Thymus (tissue), 11 donors: Measurements from ENCODE around the gene KLF12. TPM values are rescaled to one million over a fixed set of nuclear protein-coding genes. Genes with fewer than 3 reads are reported as not detected.

Experiments used
- DNase-seq, 9 donors: peaks; one replicate each; pipeline ENCODE4 v3.0.0-alpha.2; 2013; ENCODE audit warnings: low spot score in 9 of 9, low read depth in 6 of 9, missing footprints in 1 of 9
- H3K27ac ChIP-seq, 2 donors: one replicate each; pipeline ENCODE4 v1.5.1; 2013; ENCODE audit warnings: control low read depth in 1 of 2, low read depth in 1 of 2, low read length in 1 of 2, mild to moderate bottlenecking in 1 of 2, moderate library complexity in 1 of 2
- H3K27me3 ChIP-seq, 2 donors: one replicate each; pipeline ENCODE4 v1.5.1; 2013; ENCODE audit warnings: low read length in 1 of 2; ENCODE audit not compliant: control insufficient read depth in 2 of 2, insufficient read depth in 1 of 2
- H3K36me3 ChIP-seq, 2 donors: one replicate each; pipeline ENCODE4 v1.5.1; 2013; ENCODE audit warnings: low read length in 1 of 2, mild to moderate bottlenecking in 1 of 2, moderate library complexity in 1 of 2; ENCODE audit not compliant: control insufficient read depth in 2 of 2, insufficient read depth in 2 of 2
- H3K4me1 ChIP-seq, 2 donors: one replicate each; pipeline ENCODE4 v1.5.1; 2013; ENCODE audit warnings: low read length in 2 of 2; ENCODE audit not compliant: control insufficient read depth in 2 of 2, insufficient read depth in 2 of 2
- H3K4me3 ChIP-seq, 2 donors: one replicate each; pipeline ENCODE4 v1.5.1; 2013; ENCODE audit warnings: low read length in 2 of 2, control low read depth in 1 of 2, mild to moderate bottlenecking in 1 of 2
- H3K9me3 ChIP-seq, 2 donors: one replicate each; pipeline ENCODE4 v1.5.1; 2013; ENCODE audit warnings: low read length in 1 of 2, mild to moderate bottlenecking in 1 of 2; ENCODE audit not compliant: control insufficient read depth in 2 of 2, insufficient read depth in 1 of 2
- WGBS: extraction: QIAGEN DNeasy Blood & Tissue Kit; methylation state at CpG from one replicate; pipeline ENCODE4 v1.1.7; 2013; 5-methylcytosine and 5-hydroxymethylcytosine counted together
- polyA plus RNA-seq: library from polyadenylated mRNA; stranded (reverse); fragments of 200-250 nt; gene quantifications from one replicate; pipeline ENCODE4 v1.2.3, GENCODE V29; 2013
- total RNA-seq: library from RNA; stranded (reverse); fragments of 120-200 nt; gene quantifications from one replicate; pipeline ENCODE4 v1.2.4, GENCODE V29; 2013
- donor health status: healthy.

Gene KLF12
- total and polyA plus RNA-seq, 2 donors: 4.3 to 15.8 TPM

GRCh38 chr13:74111399-74111798 is 22.8 kb downstream of the KLF12 start:
- Histone ChIP-seq H3K27ac (no peak overlapping the region), H3K4me1 (no peaks in the 10 kb centered on the region), H3K27me3 (no peaks in the 10 kb centered on the region), H3K9me3 (no peaks in the 10 kb centered on the region), H3K4me3 (no peak overlapping the region), H3K36me3 (no peaks in the 10 kb centered on the region)
- DNase-seq: no peak

- no peak overlapping the region for H3K27ac ChIP-seq
- no peaks in the 10 kb centered on the region for H3K9me3 ChIP-seq
- no peak overlapping the region for H3K4me3 ChIP-seq
- DNase-seq: no peak
- 94% methylated on average over 4 of the region's 4 CpGs for WGBS
- no peaks in the 10 kb centered on the region for H3K27me3 ChIP-seq
- no peaks in the 10 kb centered on the region for H3K4me1 ChIP-seq
- H3K36me3 ChIP-seq: no peaks in the 10 kb centered on the region
These were observed 24.2 kb downstream of the KLF12 start for GRCh38 chr13:74110053-74110452.

GRCh38 chr13:74107598-74107997 is 26.6 kb downstream of the KLF12 start:
- H3K27me3 ChIP-seq: no peaks in the 10 kb centered on the region
- no peak for DNase-seq
- no peak overlapping the region for H3K4me3 ChIP-seq
- no peaks in the 10 kb centered on the region for H3K4me1 ChIP-seq
- no peak overlapping the region for H3K27ac ChIP-seq
- WGBS: over 99% methylated on average over 3 of the region's 3 CpGs
- H3K9me3 ChIP-seq: peaks cover 0 to under 1% of the 10 kb centered on the region in 2 donors
- H3K36me3 ChIP-seq: no peaks in the 10 kb centered on the region

- no peak for DNase-seq
- no peak overlapping the region for H3K27ac ChIP-seq
- peaks cover 0 to 7% of the 10 kb centered on the region in 2 donors for H3K9me3 ChIP-seq
- H3K36me3 ChIP-seq: peaks cover 0 to 4% of the 10 kb centered on the region in 2 donors
- no peaks in the 10 kb centered on the region for H3K4me1 ChIP-seq
- no peak overlapping the region for H3K4me3 ChIP-seq
- no peaks in the 10 kb centered on the region for H3K27me3 ChIP-seq
These were observed 28.3 kb downstream of the KLF12 start for GRCh38 chr13:74105871-74106270.

DNA sequence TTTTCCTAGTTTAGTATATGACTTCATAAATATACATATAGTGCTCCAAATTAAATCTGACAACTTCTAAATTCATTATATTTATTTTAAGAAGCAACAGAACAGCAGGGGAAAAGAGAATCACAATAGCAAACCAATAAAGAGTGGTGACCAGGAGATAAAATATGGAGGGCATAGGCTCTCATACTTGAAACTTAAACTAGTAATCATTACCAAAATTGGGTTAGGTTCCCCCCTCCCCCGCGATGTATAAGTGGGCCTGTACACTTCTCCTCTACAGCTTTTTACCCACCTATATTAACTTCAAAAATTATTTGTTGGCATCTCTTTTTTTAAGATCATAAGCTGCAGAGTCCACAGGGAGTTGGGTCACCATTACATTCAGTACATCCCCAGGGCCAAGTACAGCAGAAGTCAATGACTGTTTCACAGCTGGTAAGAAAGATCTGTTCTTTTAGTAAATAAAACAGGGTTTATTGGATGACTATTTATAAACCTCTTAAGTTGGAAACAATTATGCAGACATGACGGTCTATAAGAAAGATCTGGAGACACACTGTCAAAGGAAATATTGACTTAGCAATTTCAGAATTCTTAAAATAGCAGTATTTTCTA is 29.4 kb downstream of the KLF12 start:
- H3K27me3 ChIP-seq: no peaks in the 10 kb centered on the region
- no peak for DNase-seq
- peaks cover 0 to 4% of the 10 kb centered on the region in 2 donors for H3K36me3 ChIP-seq
- H3K9me3 ChIP-seq: peaks cover 0 to 7% of the 10 kb centered on the region in 2 donors
- no peak overlapping the region for H3K27ac ChIP-seq
- WGBS: 97% methylated on average over 3 of the region's 3 CpGs
- no peak overlapping the region for H3K4me3 ChIP-seq
- peaks cover 0 to 6% of the 10 kb centered on the region in 2 donors for H3K4me1 ChIP-seq

DNA sequence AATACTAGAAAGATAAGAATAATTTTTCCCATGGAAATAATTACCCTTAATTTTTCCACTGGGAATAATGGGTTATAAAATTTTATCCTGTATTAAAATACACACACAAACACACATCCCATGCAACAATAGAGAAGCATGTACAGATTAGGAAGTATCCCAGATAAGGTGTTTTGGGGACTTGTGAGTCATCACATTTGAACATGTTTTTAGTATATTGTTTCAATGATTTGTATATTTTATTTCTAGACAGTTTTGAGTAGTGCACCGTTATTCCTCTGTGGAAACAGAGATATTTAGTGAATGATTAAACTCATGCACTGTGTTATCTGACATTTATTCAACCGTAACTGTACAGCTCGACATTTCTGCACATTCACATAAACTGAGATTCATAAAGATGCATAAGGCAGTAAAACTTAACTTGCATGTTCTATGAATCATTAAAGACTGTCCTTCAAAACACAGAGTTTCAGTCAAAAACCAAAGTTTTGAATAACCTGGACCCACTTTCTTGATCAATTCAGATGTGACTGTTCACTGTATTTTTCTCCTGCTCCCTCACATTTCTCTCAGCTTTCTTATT is 30.1 kb downstream of the KLF12 start:
- H3K27me3 ChIP-seq: no peaks in the 10 kb centered on the region
- 95% methylated on average over 3 of the region's 3 CpGs for WGBS
- H3K36me3 ChIP-seq: peaks cover 0 to 4% of the 10 kb centered on the region in 2 donors
- peaks cover 0 to 7% of the 10 kb centered on the region in 2 donors for H3K9me3 ChIP-seq
- DNase-seq: no peak
- H3K4me1 ChIP-seq: peaks cover 0 to 6% of the 10 kb centered on the region in 2 donors
- no peak overlapping the region for H3K27ac ChIP-seq
- H3K4me3 ChIP-seq: no peak overlapping the region

DNA sequence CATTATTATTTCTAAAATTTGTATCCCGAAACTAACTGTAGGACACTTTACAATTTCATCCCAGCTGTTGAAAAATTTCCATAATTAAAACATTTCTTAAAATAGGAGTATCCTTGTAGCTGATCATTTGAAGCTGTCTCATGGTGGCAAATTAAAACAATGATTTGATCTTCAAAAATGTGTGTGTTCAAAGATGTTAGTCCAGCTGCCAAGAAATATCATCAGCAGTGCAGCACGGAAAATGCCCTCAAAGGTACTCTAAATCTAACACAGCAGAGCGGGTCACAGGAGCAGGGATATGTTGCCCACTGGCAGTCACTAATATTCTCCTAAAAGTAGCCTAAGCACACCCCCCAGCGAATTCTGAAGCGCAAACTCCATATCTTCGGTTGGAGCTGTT is 31.0 kb downstream of the KLF12 start:
- Histone ChIP-seq H3K27ac (no peak overlapping the region), H3K36me3 (peaks cover 0 to 4% of the 10 kb centered on the region in 2 donors), H3K9me3 (peaks cover 0 to 7% of the 10 kb centered on the region in 2 donors), H3K4me3 (no peak overlapping the region), H3K4me1 (peaks cover 0 to 6% of the 10 kb centered on the region in 2 donors), H3K27me3 (no peaks in the 10 kb centered on the region)
- whole genome bisulfite sequencing: 89% methylated on average over 6 of the region's 6 CpGs
- no peak for DNase-seq

DNA sequence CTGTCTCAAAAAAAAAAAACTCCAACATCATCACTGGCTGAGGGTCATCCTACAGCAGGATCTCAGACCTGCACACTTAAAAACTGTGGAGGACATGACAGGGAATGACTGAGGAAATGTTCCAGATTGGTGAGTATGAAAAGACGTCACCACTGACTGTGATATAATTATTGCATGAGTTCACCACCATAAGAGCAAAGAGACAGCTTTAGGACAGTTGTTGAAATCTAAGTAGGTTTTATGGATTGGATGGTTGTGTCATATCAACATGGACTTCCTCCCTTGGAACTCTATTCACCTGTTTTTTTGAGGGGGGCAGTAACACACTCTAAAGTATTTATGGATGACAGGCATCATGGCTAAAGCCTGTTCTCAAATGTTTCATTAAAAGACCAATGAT is 31.5 kb downstream of the KLF12 start:
- no peak for DNase-seq
- Histone ChIP-seq H3K9me3 (peaks cover 0 to 7% of the 10 kb centered on the region in 2 donors), H3K27me3 (no peaks in the 10 kb centered on the region), H3K36me3 (peaks cover 0 to 4% of the 10 kb centered on the region in 2 donors), H3K27ac (no peak overlapping the region), H3K4me1 (peaks cover 0 to 6% of the 10 kb centered on the region in 2 donors), H3K4me3 (no peak overlapping the region)
- 97% methylated on average over 1 of the region's 1 CpG for WGBS

GRCh38 chr13:74101436-74101835 is 32.8 kb downstream of the KLF12 start:
- peaks cover 0 to 6% of the 10 kb centered on the region in 2 donors for H3K4me1 ChIP-seq
- WGBS: 76% methylated on average over 1 of the region's 1 CpG

More at GRCh38 chr13:74101436-74101835, 32.8 kb downstream of the KLF12 start:
- Histone ChIP-seq H3K4me3 (no peak overlapping the region), H3K9me3 (peaks cover 0 to 7% of the 10 kb centered on the region in 2 donors), H3K27ac (no peak overlapping the region), H3K36me3 (peaks cover 0 to 4% of the 10 kb centered on the region in 2 donors), H3K27me3 (no peaks in the 10 kb centered on the region)
- DNase-seq: no peak
